A549 (cell line): Measurements from ENCODE around the gene GAGE12J. TPM values are rescaled to one million over a fixed set of nuclear protein-coding genes. Genes with fewer than 3 reads are reported as not detected.

Experiments
- ATAC-seq, 2 experiments: fragments of 200-7000 bp in 1 of 2; fragments of >200 bp in 1 of 2; cut with Nextera tagmentation in 1 of 2; cut with Tn5 transposase in 1 of 2; 3 replicates each; pipeline versions ENCODE4 v1.8.0 to v1.9.1; 2018 to 2020; ENCODE audit warnings: mild to moderate bottlenecking in 1 of 2, moderate library complexity in 1 of 2
- CTCF ChIA-PET: fragments of 300-600 bp; sonication (Branson Sonifier 250); formaldehyde crosslinking; extraction: SDS; loops from one replicate; lab custom pipeline; 2021; ENCODE audit warnings: antibody characterized with exemption, inconsistent platforms; lab: Yijun Ruan, JAX
- POLR2A ChIA-PET: fragments of 350-600 bp; formaldehyde crosslinking; extraction: SDS; loops from one replicate; lab custom pipeline; 2021; ENCODE audit warnings: antibody characterized with exemption, inconsistent platforms; lab: Yijun Ruan, JAX
- DNase-seq, 2 experiments: peaks; one replicate each; pipeline versions ENCODE4 v3.0.0 to v3.0.0-alpha.2; 2011 to 2016; ENCODE audit warnings: low read depth in 1 of 2, low spot score in 1 of 2
- FAIRE-seq: peaks from 2 replicates; lab custom pipeline; 2011; peaks lifted over from hg19 to GRCh38; lab: Jason Lieb, UNC
- H3K27ac ChIP-seq, 2 experiments: fragments of >200 bp; sonication (Bioruptor Twin); formaldehyde crosslinking; 3 replicates each; pipeline ENCODE4 v1.5.1; 2016 to 2017
- H3K4me1 ChIP-seq: fragments of >200 bp; sonication (Bioruptor Twin); formaldehyde crosslinking; 3 replicates; pipeline ENCODE4 v1.6.1; 2016
- H3K4me2 ChIP-seq: fragments of >200 bp; sonication (Bioruptor Twin); formaldehyde crosslinking; 3 replicates; pipeline ENCODE4 v1.6.1; 2016
- H3K4me3 ChIP-seq: fragments of >200 bp; sonication (Bioruptor Twin); formaldehyde crosslinking; 3 replicates; pipeline ENCODE4 v1.5.1; 2016
- H3K9me3 ChIP-seq: fragments of >200 bp; sonication (Bioruptor Twin); formaldehyde crosslinking; 3 replicates; pipeline ENCODE4 v1.6.1; 2016
- ATOH8 ChIP-seq: fragments of 250-450 bp; sonication (Bioruptor Pico); IDR thresholded peaks from 2 replicates; pipeline ENCODE4 v1.5.0; 2020; ENCODE audit warnings: low read depth, mild to moderate bottlenecking, moderate library complexity
- BHLHE40 ChIP-seq: IDR thresholded peaks from 2 replicates; pipeline ENCODE4 v1.6.1; 2012; ENCODE audit warnings: low read depth, low read length, inconsistent platforms
- CBX2 ChIP-seq: fragments of 200-600 bp; sonication (generic); IDR thresholded peaks from 2 replicates; pipeline ENCODE4 v1.6.1; 2016; ENCODE audit warnings: low read depth, mild to moderate bottlenecking, borderline replicate concordance
- EHMT2 ChIP-seq: fragments of 200-600 bp; sonication (generic); IDR thresholded peaks from 2 replicates; pipeline ENCODE4 v1.6.1; 2016; ENCODE audit warnings: antibody characterized with exemption, low read depth, mild to moderate bottlenecking, moderate library complexity
- FOSL2 ChIP-seq, 2 experiments: fragments of 450-650 bp in 1 of 2; fragments of >200 bp in 1 of 2; sonication (Bioruptor Twin) in 1 of 2; formaldehyde crosslinking; IDR thresholded peaks; 2 replicates each; pipeline versions ENCODE4 v1.5.0 to v1.6.1; 2016 to 2020; ENCODE audit warnings: mild to moderate bottlenecking in 1 of 2, moderate library complexity in 1 of 2
- JUN ChIP-seq, 2 experiments: fragments of >200 bp; sonication (Bioruptor Twin); formaldehyde crosslinking; IDR thresholded peaks; 2 replicates in 1 of 2; 3 replicates in 1 of 2; pipeline ENCODE4 v1.6.1; 2016 to 2017
- KDM1A ChIP-seq: fragments of 200-600 bp; sonication (generic); IDR thresholded peaks from 2 replicates; pipeline ENCODE4 v1.6.1; 2016; ENCODE audit warnings: low read depth, mild to moderate bottlenecking
- MAFK ChIP-seq: fragments of 450-650 bp; IDR thresholded peaks from 2 replicates; pipeline ENCODE4 v1.6.1; 2014; ENCODE audit not compliant: partially characterized antibody
- NPAS2 ChIP-seq: fragments of 250-450 bp; sonication (Bioruptor Pico); IDR thresholded peaks from 2 replicates; pipeline ENCODE4 v1.8.0; 2022; ENCODE audit warnings: mild to moderate bottlenecking, moderate library complexity, borderline replicate concordance
- RAD21 ChIP-seq, 2 experiments: fragments of >200 bp in 1 of 2; sonication (Bioruptor Twin) in 1 of 2; formaldehyde crosslinking in 1 of 2; IDR thresholded peaks in 1 of 2; conservative IDR thresholded peaks in 1 of 2; 2 replicates in 1 of 2; 3 replicates in 1 of 2; pipeline ENCODE4 v1.6.1; 2012 to 2018; ENCODE audit warnings: inconsistent platforms in 1 of 2
- RARB ChIP-seq: fragments of 250-450 bp; sonication (Bioruptor Pico); IDR thresholded peaks from 2 replicates; pipeline ENCODE4 v1.8.0; 2021; ENCODE audit warnings: mild to moderate bottlenecking, moderate library complexity
- SMC3 ChIP-seq: fragments of >200 bp; sonication (Bioruptor Twin); formaldehyde crosslinking; IDR thresholded peaks from 3 replicates; pipeline ENCODE4 v1.6.1; 2018; ENCODE audit warnings: inconsistent platforms
- SREBF2 ChIP-seq: fragments of 450-650 bp; IDR thresholded peaks from 2 replicates; pipeline ENCODE4 v1.6.1; 2014; ENCODE audit warnings: mild to moderate bottlenecking, moderate library complexity
- ZFP36 ChIP-seq: fragments of 450-650 bp; IDR thresholded peaks from 2 replicates; pipeline ENCODE4 v1.6.1; 2014; ENCODE audit warnings: borderline replicate concordance; ENCODE audit not compliant: partially characterized antibody
- ZSCAN20 ChIP-seq: fragments of 250-450 bp; sonication (Bioruptor Pico); IDR thresholded peaks from 2 replicates; pipeline ENCODE4 v1.8.0; 2022; ENCODE audit warnings: mild to moderate bottlenecking, moderate library complexity
- WGBS: methylation state at CpG from one replicate; pipeline ENCODE4 v1.1.6; 2017; ENCODE audit errors: missing lambda C conversion rate; 5-methylcytosine and 5-hydroxymethylcytosine counted together
- polyA plus RNA-seq, 4 experiments: library from polyadenylated mRNA; depleted of rRNA in 3 of 4; stranded (reverse); fragments of >200 nt; fragmentation: RNase III in 1 of 4; extraction: RNeasy Plus Mini Kit Qiagen cat#74134 plus additional on column Dnase treatment in 1 of 4; gene quantifications; 2 replicates in 3 of 4; 3 replicates in 1 of 4; pipeline ENCODE4 v1.2.3, GENCODE V29; 2011 to 2017
- TF ChIP-seq, protein P1 (sequence below): IDR thresholded peaks from 2 replicates; pipeline ENCODE4 v1.6.1; 2012
- TF ChIP-seq, protein P2 (sequence below): fragments of >200 bp; sonication (Bioruptor Twin); formaldehyde crosslinking; IDR thresholded peaks from 3 replicates; pipeline ENCODE4 v1.6.1; 2016
- TF ChIP-seq, protein P3 (sequence below): fragments of >200 bp; sonication (Bioruptor Twin); formaldehyde crosslinking; IDR thresholded peaks from 3 replicates; pipeline ENCODE4 v1.5.1; 2016

GAGE12J gene
- polyA plus RNA-seq, 2 of the 4 experiments (the other 2 are of a cell fraction), result not detected

DNA sequence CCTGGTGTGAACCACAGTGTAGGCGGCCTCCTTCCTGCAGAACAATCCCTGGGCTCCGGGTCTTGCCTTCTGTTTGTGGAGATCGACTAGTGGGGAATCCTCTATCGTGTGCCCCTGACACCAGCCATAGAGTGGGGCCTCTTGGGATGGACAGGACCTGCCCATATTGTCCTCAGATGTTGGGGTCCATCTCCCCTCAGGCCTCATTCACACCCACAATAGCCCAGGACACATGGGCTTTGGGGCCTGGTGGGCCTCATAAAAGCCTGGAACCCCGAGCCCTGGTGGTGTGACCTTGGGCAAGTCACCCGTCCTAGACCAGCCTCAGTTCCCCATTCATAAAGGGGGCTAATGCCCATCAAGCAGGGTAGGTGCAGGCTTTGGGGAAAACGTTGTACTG is 31.6 kb upstream of the GAGE12J start:
- TF ChIP-seq, protein P1, sequence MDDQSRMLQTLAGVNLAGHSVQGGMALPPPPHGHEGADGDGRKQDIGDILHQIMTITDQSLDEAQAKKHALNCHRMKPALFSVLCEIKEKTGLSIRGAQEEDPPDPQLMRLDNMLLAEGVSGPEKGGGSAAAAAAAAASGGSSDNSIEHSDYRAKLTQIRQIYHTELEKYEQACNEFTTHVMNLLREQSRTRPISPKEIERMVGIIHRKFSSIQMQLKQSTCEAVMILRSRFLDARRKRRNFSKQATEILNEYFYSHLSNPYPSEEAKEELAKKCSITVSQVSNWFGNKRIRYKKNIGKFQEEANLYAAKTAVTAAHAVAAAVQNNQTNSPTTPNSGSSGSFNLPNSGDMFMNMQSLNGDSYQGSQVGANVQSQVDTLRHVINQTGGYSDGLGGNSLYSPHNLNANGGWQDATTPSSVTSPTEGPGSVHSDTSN, result no peak
- TF ChIP-seq RARB (CRISPR knock-in tag), result no peak
- no peak for TF ChIP-seq MAFK
- TF ChIP-seq, protein P2, sequence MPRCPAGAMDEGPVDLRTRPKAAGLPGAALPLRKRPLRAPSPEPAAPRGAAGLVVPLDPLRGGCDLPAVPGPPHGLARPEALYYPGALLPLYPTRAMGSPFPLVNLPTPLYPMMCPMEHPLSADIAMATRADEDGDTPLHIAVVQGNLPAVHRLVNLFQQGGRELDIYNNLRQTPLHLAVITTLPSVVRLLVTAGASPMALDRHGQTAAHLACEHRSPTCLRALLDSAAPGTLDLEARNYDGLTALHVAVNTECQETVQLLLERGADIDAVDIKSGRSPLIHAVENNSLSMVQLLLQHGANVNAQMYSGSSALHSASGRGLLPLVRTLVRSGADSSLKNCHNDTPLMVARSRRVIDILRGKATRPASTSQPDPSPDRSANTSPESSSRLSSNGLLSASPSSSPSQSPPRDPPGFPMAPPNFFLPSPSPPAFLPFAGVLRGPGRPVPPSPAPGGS, result no peak
- ATAC-seq (no peak), FAIRE-seq (no peak), DNase-seq (no peak)
- CTCF ChIA-PET, result no interaction called here
- Histone ChIP-seq H3K4me1 (no peaks in the 10 kb centered on the region), H3K27ac (no peak overlapping the region), H3K4me3 (no peak overlapping the region), H3K4me2 (no peak overlapping the region), H3K9me3 (no peaks in the 10 kb centered on the region)
- POLR2A ChIA-PET, result no interaction called here
- 66% methylated on average over 4 of the region's 7 CpGs for WGBS

DNA sequence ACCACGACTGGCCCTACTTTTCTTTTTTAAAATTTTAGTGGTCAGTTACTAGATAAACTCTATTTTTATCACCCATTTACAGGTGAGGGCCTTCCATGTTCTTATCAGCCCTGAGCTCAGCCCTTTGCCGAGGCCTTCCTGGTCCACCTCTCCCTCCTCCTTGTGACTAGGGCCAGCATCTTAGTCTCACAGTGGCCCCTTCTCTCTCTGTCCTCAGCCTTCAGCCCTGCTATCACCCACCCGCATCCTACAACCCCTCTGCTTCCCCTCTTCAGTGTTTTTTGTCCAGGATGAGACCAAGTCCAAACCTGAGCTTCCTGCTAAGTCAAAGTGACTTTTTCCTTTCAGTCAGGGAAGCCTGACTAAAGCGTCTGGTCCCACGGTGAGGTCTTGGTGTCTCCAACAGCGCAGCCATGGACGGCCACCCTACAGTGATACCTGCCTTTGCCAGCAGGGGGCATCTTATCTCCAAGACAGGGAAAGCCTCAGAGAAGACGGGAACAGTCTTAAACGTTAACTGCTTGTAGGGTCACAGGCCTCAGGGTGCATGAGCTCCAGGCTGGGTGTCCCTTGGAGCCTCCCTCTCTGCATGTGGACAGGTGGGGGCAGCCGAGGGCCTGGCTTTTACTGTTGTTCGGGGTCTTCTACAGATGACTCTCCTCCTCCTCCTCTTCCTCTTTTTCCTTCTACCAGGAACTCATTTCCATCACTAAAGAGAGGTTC is 30.1 kb upstream of the GAGE12J start:
- no peak for FAIRE-seq
- no peaks in the 10 kb centered on the region for H3K9me3 ChIP-seq
- CTCF ChIA-PET, result interaction anchor here (0.6 to 1.9 kb wide), 13 partner anchors 10 to 549 kb away, joined by 3 to 8 read pairs (median 4); no protein-coding TSS in a partner anchor
- no peaks in the 10 kb centered on the region for H3K4me1 ChIP-seq
- WGBS, result 10% methylated on average over 11 of the region's 11 CpGs
- no peak overlapping the region for H3K4me3 ChIP-seq
- H3K27ac ChIP-seq, result no peak overlapping the region
- peak overlapping the region; percentile 38; the same call in 2 of the 3 replicates for H3K4me2 ChIP-seq
- peak; percentile 21 to 72 for DNase-seq
- TF ChIP-seq NPAS2 (CRISPR knock-in tag) (no peak), KDM1A (no peak), ZFP36 (no peak), ZSCAN20 (CRISPR knock-in tag) (no peak), RAD21 (conservative IDR thresholded peaks at IDR 0.05 in 1 of 2, IDR thresholded peaks at IDR 0.05 in 1 of 2) (peak; percentile 51 to 64), FOSL2 (IDR thresholded peaks at IDR 0.05) (no peak), FOSL2 (CRISPR knock-in tag; IDR thresholded peaks at IDR 0.05) (no peak), EHMT2 (no peak), CBX2 (no peak), BHLHE40 (no peak), JUN (IDR thresholded peaks at IDR 0.05) (no peak), SREBF2 (no peak), ATOH8 (no peak), SMC3 (peak; percentile 60)
- TF ChIP-seq, protein P3, sequence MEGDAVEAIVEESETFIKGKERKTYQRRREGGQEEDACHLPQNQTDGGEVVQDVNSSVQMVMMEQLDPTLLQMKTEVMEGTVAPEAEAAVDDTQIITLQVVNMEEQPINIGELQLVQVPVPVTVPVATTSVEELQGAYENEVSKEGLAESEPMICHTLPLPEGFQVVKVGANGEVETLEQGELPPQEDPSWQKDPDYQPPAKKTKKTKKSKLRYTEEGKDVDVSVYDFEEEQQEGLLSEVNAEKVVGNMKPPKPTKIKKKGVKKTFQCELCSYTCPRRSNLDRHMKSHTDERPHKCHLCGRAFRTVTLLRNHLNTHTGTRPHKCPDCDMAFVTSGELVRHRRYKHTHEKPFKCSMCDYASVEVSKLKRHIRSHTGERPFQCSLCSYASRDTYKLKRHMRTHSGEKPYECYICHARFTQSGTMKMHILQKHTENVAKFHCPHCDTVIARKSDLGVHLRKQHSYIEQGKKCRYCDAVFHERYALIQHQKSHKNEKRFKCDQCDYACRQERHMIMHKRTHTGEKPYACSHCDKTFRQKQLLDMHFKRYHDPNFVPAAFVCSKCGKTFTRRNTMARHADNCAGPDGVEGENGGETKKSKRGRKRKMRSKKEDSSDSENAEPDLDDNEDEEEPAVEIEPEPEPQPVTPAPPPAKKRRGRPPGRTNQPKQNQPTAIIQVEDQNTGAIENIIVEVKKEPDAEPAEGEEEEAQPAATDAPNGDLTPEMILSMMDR, result peak; percentile 59
- TF ChIP-seq, all 56 proteins: peak for 3
- POLR2A ChIA-PET, result no interaction called here
- peak; percentile 90 to 98 for ATAC-seq
